NCI-H2196 (cell line): ENCODE data around the gene CLSTN2.

Source experiments
- DNase-seq: peaks from one replicate; lab custom pipeline; 2025; ENCODE audit not compliant: unreplicated experiment; lab: John Stamatoyannopoulos, UW

The CLSTN2 gene

DNA sequence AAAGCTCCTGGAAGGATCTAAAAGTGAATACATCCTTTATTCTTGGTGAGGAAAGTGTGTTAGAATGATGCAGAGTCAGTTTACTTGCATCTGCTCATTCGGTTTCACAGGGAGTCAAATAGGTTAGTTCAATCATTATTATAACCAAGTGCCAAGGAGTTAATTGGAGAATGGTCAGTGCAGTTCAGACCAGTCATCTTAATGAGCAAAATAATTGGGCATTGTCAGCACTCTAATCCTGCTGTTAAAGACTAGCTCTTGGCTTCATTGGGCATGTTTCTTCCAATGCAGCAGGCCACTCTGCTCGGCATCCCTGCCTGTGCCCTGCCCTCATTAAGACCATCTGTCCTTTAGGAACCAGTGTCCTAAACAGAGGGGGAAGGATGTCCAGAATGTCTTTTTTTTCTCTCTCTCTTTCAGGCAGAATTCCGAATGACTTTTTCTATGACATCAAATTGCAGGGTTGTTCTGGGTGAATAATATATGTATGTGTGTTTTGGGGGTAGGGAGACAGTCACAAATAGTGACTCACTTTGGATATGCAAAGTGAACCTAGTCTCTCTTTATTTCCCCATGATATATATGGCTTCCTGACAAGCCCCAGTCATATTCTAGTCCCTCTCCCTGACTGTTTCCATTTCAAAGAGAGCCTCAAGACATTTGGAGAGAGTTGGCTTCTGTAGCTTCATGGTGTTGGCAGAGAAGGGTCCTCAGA, 537.5 kb downstream of the CLSTN2 start:
- DNase-seq: no peak

GRCh38 chr3:140487566-140487965, 552.6 kb downstream of the CLSTN2 start:
- no peak for DNase-seq

DNA sequence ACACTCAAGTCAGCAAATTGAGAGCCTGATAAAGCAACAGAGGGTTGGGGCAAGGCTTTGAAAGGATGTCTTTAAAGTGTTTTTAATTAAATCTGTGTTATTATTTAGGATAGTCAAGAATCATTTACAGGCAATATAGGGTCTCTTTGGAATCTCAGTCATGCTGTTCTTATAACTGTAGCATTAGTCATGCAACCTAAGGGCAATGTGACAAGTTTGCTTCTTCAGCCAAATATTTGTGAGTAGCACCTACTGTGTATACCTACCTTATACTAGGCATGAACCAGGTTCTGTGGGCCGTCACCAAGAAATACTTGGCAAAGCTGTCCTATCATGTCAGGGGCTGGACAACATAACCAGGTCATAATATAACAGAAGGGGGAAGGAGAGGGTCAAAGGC, 558.3 kb downstream of the CLSTN2 start:
- DNase-seq: no peak

DNA sequence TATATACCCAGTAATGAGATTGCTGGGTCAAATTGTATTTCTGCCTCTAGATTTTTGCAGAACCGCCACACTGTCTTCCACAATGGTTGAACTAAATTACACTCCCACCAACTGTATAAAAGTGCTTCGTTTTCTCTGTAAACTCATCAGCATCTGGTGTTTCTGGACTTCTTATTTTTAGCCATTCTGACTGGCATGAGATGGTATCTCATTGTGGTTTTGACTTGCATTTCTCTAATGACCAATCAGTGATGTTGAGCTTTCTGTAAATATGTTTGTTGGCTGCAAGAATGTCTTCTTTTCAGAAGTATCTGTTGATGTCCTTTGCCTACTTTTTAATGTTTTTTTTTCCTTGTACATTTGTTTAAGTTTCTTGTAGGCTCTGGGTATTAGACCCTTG, 560.0 kb downstream of the CLSTN2 start:
- DNase-seq: no peak

DNA sequence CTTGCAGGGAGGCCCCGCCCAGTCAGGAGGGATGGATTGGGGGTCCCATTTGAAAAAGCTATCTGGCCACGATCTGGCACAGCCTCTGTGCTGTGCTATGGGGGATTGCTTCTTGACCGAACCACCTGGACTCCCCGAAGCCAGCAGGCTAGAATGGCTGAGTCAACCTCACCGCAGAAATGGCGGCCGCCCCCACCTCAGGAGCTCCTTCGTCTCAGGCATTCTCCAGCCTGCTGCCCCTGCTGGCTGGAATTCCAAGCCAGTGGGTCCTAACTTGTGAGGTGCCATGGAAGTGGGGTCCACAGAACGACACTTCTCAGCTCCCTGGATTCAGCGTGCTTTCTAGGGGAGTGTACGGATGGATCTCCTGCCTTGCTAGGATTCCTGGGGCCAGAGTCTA, 562.3 kb downstream of the CLSTN2 start:
- DNase-seq: no peak

DNA sequence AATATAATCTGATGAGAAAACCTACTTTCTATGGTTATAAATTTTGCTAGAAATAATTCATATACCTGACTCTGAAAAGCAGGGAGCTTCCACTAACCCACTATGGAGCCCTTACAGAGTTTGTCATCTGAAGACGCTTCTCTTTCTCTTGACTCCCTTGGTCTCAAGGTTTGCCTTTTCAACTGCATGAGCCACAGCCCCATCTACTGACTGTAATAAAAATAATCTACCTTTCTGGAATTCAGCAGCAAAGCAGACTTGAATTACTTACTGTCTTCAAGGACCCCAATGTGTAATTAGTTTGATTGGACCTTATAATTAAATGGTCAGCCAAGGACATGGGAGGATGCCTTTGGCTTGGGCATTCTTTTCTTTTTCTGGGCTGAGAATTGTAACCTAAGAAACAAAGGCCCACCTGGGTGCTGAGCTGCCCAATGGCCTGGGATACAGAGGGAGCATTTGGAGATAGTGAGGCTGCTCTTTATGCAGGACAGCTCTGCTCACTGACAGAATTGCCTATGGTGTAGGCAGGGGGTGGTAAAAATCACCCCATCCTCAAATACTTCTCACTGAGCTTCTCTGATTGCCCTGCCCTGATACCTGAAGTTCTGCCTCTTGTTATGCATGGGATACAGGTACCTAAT, 564.3 kb downstream of the CLSTN2 start:
- DNase-seq: no peak

GRCh38 chr3:140500473-140500872, 565.5 kb downstream of the CLSTN2 start:
- DNase-seq: no peak

- DNase-seq: no peak
Observed at GRCh38 chr3:140501061-140501769, 566.2 kb downstream of the CLSTN2 start.

- DNase-seq: no peak
Observed at GRCh38 chr3:140501770-140502364, 566.9 kb downstream of the CLSTN2 start.

DNA sequence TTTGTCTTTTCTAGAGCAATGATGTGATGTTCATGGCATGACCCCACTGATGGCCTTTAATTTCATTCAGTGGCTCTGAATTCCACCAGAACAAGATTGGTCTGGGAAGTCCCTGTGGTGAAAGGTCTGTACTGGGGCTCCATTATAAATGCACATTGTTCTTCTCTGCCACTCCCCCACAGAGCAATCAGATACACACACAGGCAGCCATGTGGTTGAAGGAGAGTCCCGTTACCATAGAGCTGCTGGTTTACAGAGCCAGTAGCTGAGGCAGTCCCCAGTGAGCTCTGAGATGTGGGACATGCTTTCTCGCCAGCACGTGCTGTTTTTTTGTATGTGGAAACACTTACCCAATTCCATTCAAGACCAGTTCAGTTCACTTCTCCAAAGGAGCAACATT, 570.2 kb downstream of the CLSTN2 start:
- DNase-seq: no peak

DNA sequence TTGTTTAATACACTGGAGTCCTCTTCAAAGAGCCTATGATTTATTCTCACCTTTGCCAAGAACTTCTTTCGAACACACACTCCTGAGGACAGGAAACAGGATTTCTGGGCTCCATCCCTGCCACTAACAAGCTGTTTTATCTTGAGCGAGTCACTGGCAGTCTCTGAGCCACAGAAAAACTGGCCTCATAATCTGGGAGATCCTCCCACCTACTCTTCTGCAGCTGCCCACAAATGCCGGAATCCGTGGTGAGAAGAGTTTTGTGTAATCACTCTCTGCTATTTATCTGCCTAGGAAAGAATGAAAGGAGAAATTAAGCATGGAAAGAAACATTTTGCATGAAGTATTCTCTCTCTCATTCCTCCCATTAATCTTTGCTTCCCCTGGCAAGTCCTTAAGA, 570.9 kb downstream of the CLSTN2 start:
- DNase-seq: no peak

GRCh38 chr3:140508550-140508949, 573.6 kb downstream of the CLSTN2 start:
- DNase-seq: no peak

DNA sequence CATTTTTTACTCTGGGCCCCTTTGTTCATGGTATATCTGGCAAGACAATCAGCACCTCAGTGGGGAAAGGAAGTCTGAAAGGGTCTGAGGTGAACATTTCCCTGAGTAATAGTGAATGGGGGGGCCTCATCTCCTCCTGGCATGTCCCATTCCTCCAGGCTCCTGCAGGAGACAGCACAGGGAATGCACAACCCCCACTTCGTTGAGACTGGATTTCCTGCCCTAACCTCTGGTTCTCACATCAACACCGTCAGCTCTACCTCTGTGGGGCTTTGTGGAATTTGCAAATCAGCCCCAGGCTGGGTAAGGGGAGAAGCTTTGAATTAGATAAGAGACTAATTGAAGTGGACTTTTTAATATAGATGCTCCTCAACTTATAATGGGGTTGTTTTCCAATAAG, 574.5 kb downstream of the CLSTN2 start:
- DNase-seq: no peak

GRCh38 chr3:140510303-140510861, 575.4 kb downstream of the CLSTN2 start:
- no peak for DNase-seq

GRCh38 chr3:140521751-140522445, 586.9 kb downstream of the CLSTN2 start:
- no peak for DNase-seq

- no peak for DNase-seq
Observed at GRCh38 chr3:140522653-140523380, 587.8 kb downstream of the CLSTN2 start.

GRCh38 chr3:140523600-140523999, 588.6 kb downstream of the CLSTN2 start:
- no peak for DNase-seq

DNA sequence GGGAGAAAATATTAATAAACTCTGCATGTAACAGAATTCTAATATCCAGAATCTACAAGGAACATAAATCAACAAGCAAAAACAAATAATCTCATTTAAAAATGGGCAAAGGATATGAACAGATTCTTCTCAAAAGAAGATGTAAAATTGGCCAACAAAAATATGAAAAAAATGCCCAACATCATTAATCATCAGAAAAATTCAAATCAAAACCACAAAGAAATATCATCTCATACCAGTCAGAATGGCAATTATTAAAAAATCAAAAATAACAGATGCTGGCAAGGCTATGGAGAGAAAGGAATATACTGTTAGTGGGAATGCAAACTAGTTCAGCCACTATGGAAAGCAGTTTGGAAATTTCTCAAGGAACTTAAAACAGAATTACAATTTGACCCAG, 592.2 kb downstream of the CLSTN2 start:
- DNase-seq: no peak

DNA sequence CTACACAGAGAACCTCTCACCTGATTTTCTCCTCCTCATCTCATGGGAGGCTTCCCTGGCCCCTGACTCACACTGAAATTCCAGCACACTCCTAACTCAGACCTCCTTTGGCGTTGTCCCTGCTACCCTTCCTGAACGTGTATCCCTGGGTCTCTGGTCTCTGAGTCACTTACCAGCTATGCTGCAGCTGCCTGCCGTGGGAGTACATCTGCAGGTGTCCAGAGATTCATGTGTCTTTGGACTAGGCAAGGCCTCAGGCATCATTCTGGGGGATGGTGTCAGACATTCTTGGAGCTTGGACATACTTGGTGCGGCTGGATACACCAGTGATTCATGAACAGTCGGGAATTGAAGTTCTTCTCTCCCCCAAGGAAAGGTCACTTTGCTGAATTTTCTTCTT, 594.1 kb downstream of the CLSTN2 start:
- no peak for DNase-seq

DNA sequence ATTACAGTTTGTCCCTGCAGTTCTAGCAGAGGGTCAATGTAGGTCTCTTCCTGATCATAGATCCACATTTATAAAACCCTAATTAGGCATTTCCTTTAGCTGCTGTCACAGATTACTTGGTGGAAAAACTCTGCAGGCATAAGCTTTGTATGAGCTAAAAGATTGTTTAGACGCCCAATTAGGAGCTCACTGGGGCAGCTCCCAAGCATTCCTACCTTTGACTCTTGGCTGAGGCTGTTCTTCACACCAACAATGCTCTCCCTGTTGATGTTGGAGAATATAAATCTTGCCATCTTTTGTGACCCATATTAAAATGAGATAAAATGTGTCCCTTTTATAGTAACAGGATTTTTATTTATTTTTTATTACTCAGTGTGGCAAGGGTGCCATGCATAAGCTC, 594.6 kb downstream of the CLSTN2 start:
- no peak for DNase-seq
